Measurements from ENCODE around the gene USP25.

GRCh38 chr21:15771311-15771710, 41.5 kb downstream of the USP25 start:
- TF ChIP-seq, protein P1, sequence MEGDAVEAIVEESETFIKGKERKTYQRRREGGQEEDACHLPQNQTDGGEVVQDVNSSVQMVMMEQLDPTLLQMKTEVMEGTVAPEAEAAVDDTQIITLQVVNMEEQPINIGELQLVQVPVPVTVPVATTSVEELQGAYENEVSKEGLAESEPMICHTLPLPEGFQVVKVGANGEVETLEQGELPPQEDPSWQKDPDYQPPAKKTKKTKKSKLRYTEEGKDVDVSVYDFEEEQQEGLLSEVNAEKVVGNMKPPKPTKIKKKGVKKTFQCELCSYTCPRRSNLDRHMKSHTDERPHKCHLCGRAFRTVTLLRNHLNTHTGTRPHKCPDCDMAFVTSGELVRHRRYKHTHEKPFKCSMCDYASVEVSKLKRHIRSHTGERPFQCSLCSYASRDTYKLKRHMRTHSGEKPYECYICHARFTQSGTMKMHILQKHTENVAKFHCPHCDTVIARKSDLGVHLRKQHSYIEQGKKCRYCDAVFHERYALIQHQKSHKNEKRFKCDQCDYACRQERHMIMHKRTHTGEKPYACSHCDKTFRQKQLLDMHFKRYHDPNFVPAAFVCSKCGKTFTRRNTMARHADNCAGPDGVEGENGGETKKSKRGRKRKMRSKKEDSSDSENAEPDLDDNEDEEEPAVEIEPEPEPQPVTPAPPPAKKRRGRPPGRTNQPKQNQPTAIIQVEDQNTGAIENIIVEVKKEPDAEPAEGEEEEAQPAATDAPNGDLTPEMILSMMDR (IDR thresholded peaks at IDR 0.05): no peak
- TF ChIP-seq POLR2A (IDR thresholded peaks at IDR 0.05): no peak
